ENCODE measurements around the gene FRMPD4.
"Not testable (repeated sequence)": the region's sequence is repeated elsewhere in the genome, so short reads cannot be mapped to it uniquely, and the experiment has no call there.

The FRMPD4 gene

DNA sequence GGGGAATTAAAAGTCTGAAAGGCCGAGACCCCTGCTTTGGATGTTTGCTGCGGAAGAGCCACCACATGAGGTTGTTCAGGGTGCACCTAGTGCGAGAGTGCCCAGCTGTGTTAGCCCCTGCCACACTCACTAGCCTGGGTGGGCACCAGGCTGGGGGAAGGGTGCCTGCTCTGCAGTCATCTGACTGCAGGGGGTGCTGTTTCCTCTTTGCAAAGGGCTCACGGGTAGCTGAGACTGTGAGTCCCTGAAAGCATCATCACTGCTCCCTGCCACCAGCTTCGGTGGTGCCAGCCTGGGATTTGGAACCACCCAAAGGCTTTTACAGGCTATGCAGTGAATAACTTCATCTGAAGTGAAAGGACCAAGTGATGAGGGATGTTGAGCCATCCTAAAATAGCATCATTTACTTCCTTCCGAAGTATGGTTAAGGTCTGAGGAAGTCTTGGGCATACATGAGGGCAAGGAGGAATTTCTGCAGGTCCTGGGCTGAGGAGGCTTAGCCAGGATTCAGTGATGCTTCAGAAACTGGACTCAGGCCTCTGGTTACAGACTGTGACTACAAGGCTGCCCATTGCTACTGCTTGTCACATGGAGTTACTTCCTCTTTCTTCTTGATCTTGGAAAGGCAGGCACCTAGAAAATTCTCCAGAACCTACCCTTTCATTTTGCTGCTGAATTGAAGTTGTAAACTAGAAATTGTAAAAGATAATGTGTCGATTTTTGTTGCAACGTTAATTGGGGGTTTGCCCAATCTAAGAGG, 359.7 kb downstream of the FRMPD4 start:
- peak; percentile 20 for DNase-seq (ENCODE audit: low spot score)
- TF ChIP-seq, protein P1, sequence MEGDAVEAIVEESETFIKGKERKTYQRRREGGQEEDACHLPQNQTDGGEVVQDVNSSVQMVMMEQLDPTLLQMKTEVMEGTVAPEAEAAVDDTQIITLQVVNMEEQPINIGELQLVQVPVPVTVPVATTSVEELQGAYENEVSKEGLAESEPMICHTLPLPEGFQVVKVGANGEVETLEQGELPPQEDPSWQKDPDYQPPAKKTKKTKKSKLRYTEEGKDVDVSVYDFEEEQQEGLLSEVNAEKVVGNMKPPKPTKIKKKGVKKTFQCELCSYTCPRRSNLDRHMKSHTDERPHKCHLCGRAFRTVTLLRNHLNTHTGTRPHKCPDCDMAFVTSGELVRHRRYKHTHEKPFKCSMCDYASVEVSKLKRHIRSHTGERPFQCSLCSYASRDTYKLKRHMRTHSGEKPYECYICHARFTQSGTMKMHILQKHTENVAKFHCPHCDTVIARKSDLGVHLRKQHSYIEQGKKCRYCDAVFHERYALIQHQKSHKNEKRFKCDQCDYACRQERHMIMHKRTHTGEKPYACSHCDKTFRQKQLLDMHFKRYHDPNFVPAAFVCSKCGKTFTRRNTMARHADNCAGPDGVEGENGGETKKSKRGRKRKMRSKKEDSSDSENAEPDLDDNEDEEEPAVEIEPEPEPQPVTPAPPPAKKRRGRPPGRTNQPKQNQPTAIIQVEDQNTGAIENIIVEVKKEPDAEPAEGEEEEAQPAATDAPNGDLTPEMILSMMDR (IDR thresholded peaks at IDR 0.05; ENCODE audit: extremely low read depth, insufficient read depth, missing control alignments) = peak; percentile 60
- in situ Hi-C loops (cut with MboI; ENCODE audit: low pct_unique_long_range_greater_than_20kb, low sequenced_read_pairs, unreplicated experiment) = no loop called here

DNA sequence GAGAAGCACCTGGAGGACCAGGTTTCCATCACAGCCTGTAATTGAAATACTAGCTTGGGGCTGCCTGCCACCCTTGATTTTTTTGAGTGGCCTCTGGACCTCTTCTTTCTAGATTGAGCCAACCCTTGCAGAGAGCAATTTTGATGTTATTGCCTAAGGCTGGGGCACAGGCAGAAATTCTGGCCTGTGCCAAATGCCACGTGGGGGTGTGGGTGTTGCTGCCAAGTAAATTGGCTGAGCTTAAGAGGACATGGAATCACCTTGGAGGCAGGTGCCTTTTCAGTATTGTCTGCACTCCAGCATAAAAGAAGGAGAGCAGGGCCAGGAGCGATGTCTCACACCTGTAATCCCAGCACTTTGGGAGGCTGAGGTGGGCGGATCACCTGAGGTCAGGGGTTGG, 366.9 kb downstream of the FRMPD4 start:
- no peak for DNase-seq (ENCODE audit: low spot score)

DNA sequence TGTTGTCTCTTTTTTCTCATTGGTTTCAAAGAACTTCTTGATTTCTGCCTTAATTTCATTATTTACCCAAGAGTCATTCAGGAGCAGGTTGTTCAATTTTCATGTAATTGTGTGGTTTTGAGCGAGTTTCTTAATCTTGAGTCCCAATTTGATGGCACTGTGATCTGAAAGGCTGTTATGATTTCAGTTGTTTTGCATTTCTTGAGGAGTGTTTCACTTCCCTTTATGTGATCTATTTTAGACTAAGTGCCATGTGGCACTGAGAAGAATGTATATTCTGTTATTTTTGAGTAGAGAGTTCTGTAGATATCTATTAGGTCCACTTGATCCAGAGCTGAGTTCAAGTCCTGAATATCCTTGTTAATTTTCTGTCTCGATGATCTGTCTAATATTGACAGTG, 377.1 kb downstream of the FRMPD4 start:
- in situ Hi-C loops (cut with MboI; ENCODE audit: low pct_unique_long_range_greater_than_20kb, low sequenced_read_pairs, unreplicated experiment); DNase-seq (ENCODE audit: low spot score): not testable (repeated sequence)

More for the DNA sequence above, 366.9 kb downstream of the FRMPD4 start:
- TF ChIP-seq, protein P1 (IDR thresholded peaks at IDR 0.05; ENCODE audit: extremely low read depth, insufficient read depth, missing control alignments) = no peak
- in situ Hi-C loops (cut with MboI; ENCODE audit: low pct_unique_long_range_greater_than_20kb, low sequenced_read_pairs, unreplicated experiment) = no loop called here

DNA sequence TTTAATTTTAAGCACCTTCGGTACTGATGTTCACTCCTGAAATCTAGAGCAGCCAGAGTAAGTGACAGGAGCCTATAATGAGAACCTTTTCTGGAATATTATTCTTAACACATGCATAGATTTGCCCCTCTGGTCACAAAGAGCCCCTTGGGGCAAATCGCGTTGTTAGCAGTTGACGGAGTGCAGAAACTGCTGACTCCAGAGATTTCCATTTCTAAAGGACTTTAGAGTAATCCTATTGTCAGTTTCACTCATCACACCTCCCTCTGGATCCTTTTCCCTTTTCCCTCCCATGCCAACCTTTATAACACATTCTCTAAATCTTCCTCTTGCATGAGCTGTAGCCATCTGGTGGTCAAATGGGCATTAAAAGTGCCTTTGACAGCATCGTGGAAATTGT, 388.0 kb downstream of the FRMPD4 start:
- in situ Hi-C loops (cut with MboI; ENCODE audit: low pct_unique_long_range_greater_than_20kb, low sequenced_read_pairs, unreplicated experiment) = no loop called here
- TF ChIP-seq, protein P1 (IDR thresholded peaks at IDR 0.05; ENCODE audit: extremely low read depth, insufficient read depth, missing control alignments) = no peak
- no peak for DNase-seq (ENCODE audit: low spot score)

DNA sequence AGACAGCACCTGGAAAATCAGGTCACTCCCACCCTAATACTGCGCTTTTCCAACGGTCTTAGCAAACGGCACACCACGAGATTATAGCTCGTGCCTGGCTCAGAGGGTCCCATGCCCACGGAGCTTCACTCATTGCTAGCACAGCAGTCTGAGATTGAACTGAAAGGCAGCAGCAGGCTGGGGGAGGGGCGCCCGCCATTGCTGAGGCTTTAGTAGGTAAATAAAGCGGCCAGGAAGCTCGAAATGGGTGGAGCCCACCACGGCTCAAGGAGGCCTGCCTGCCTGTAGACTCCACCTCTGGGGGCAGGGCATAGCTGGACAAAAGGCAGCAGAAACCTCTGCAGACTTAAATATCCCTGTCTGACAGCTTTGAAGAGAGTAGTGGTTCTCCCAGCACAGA, 399.8 kb downstream of the FRMPD4 start:
- in situ Hi-C loops (cut with MboI; ENCODE audit: low pct_unique_long_range_greater_than_20kb, low sequenced_read_pairs, unreplicated experiment); DNase-seq (ENCODE audit: low spot score): not testable (repeated sequence)

DNA sequence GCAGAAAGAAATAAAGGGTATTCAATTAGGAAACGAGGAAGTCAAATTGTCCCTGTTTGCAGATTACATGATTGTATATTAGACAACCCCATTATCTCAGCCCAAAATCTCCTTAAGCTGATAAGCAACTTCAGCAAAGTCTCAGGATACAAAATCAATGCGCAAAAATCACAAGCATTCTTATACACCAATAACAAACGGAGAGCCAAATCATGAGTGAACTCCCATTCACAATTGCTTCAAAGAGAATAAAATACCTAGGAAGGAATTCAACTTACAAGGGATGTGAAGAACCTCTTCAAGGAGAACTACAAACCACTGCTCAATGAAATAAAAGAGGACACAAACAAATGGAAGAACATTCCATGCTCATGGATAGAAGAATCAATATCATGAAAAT, 404.0 kb downstream of the FRMPD4 start:
- in situ Hi-C loops (cut with MboI; ENCODE audit: low pct_unique_long_range_greater_than_20kb, low sequenced_read_pairs, unreplicated experiment); DNase-seq (ENCODE audit: low spot score): not testable (repeated sequence)

DNA sequence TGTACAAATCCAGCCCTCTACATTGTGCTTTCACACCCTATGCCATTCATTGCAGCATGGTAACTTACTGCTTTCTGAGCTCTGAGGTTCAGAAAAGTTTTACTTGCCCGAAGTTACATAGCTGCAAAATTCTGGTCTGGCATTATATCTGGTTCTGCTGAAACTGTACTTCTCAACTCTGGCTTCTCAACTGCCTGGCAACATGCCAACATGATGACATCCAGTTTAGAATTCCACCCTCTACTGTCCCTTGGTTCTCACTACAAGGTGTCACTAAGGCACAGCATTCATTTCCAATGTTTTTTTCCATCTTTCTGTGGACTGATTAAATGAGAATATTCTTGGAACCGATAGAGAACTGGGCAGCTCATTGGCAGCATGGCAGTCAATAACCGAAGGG, 410.1 kb downstream of the FRMPD4 start:
- DNase-seq (ENCODE audit: low spot score) = no peak
- TF ChIP-seq, protein P1 (IDR thresholded peaks at IDR 0.05; ENCODE audit: extremely low read depth, insufficient read depth, missing control alignments) = no peak
- in situ Hi-C loops (cut with MboI; ENCODE audit: low pct_unique_long_range_greater_than_20kb, low sequenced_read_pairs, unreplicated experiment) = no loop called here

DNA sequence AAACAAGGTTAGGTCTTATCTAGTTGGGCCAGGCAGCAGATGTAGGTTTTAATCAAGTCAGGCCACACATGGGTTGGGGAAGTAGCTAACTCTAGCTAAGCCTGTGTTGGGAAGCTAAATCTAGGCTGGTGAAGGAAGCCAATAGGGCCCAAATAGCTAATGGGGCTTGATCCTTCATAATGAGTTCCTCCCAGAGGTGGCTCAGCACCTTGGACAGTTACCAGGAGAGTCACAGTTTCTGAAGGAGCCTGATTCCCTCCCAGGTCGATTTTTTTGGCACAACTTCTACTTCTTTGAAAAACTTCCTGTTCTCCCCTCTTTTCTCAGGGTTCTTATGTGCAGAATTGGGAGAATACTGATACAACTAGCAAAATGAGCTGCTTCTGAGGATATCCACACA, 410.5 kb downstream of the FRMPD4 start:
- in situ Hi-C loops (cut with MboI; ENCODE audit: low pct_unique_long_range_greater_than_20kb, low sequenced_read_pairs, unreplicated experiment) = no loop called here
- TF ChIP-seq, protein P1 (IDR thresholded peaks at IDR 0.05; ENCODE audit: extremely low read depth, insufficient read depth, missing control alignments) = no peak
- DNase-seq (ENCODE audit: low spot score) = peak; percentile 17
